Measurements from ENCODE around the gene SMYD3. TPM values are rescaled to one million over a fixed set of nuclear protein-coding genes. Genes with fewer than 3 reads are reported as not detected.
A peak's percentile ranks its signal among the peaks of the same experiment; 100 is the strongest.

The SMYD3 gene
- total RNA-seq, 1 donor from 2014 or later = 23.9 TPM

DNA sequence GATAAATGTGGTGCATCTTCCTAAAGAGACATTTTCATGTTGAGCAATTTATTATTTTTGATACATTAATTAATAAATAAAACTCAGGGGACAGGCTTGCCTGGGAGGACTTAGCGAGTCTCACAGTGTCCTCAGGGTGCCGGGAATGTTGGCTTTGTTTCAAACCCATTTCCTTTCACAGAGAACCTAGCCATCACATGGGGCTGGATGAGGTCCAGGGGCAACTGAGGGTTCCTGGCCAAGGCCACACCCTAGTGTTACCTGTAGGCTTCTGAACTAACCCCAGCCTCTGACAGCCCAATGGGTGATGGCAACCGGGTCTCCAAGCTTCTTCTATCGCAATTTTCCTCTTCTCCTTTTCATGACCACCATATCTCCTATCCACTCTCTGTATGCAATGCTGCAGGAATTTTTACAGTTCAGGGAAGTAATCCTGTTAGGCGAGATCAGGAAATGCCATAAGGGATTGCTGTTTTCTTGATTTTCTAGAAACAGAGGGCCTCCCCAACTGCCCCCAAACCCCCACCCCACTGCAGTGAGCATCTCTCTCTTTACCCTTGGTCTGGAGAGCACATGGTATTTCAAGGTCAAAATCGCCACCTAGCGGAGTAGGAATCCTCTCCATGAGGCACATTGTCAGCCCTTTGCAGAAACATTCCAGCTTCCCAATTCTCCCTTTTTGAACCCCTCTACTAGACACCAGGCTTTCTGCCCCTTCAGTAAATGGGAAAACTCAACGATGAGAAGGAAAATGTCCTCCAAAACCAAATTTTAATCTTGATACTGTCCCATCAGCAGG is 22.1 kb upstream of the SMYD3 start:
- H3K36me3 Mint-ChIP-seq (ENCODE audit: low read depth) = no peaks in the 10 kb centered on the region
- H3K27ac Mint-ChIP-seq = no peak overlapping the region
- no peak overlapping the region for H3K4me3 Mint-ChIP-seq
- intact Hi-C loops (cut with micrococcal nuclease) = no loop called here
- peaks cover 1% of the 10 kb centered on the region for H3K27me3 Mint-ChIP-seq
- H3K9me3 Mint-ChIP-seq = peaks cover 14% of the 10 kb centered on the region
- DNase-seq = no peak
- peaks cover 8% of the 10 kb centered on the region for H3K4me1 Mint-ChIP-seq

DNA sequence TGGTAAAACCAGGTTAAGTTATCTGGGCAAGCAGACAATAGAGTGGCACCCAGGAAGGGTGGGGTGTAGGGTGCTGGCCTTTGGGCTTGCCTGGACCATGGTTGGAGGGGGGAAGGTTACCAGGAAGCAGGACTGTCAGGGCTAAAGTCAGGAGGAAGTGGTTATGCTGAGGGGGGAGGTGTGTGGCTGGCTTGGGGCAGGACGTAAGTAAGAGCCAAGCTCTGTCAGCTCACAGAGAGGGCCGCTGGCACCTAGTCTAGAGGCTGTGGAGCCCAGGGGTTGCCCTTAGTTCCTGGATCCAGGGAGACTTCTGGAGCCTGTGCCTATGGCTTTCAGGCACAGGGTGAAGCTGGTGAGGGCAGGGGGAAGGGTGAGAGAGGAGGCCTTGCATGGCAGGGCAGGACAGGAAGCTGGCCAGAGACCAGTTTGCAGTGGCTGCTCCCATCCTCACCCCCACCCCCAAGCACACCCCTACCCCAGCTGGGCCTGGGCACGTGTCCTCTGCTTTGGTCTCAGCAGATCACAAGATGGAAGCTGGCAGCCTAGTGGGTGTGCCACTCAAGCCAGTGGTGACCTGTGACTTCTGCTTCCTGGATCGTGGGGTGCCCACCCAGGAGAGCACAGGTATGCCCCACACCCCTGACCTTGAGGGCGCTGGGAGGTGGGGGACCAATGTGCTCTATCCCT is 20.5 kb upstream of the SMYD3 start:
- no peaks in the 10 kb centered on the region for H3K36me3 Mint-ChIP-seq (ENCODE audit: low read depth)
- no peak overlapping the region for H3K4me3 Mint-ChIP-seq
- intact Hi-C loops (cut with micrococcal nuclease) = no loop called here
- H3K27ac Mint-ChIP-seq = peak overlapping the region; percentile 70
- H3K9me3 Mint-ChIP-seq = peaks cover 14% of the 10 kb centered on the region
- DNase-seq = no peak
- peaks cover 8% of the 10 kb centered on the region for H3K4me1 Mint-ChIP-seq
- peaks cover 1% of the 10 kb centered on the region for H3K27me3 Mint-ChIP-seq

DNA sequence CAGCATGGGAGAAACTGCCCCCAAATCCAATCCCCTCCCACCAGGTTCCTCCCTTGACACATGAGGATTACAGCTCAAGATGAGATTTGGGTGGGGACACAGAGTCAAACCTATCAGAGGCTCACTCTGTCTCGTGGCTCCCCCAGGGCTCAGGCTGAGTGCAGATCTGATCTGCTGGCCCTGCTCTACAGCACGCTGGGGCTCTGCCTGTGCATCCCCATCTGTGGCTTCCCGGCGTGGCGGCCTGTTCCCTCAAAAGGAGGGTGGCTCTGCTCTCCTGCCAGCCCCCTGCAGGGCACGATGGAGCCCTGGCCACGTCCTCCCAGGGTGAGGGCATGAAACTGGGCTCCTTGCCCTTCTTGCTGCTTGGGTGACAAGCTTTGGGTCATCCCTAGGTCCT is 19.8 kb upstream of the SMYD3 start:
- Mint-ChIP-seq H3K9me3 (peaks cover 14% of the 10 kb centered on the region), H3K27ac (no peak overlapping the region), H3K4me3 (no peak overlapping the region), H3K36me3 (ENCODE audit: low read depth) (no peaks in the 10 kb centered on the region), H3K4me1 (peaks cover 8% of the 10 kb centered on the region), H3K27me3 (no peaks in the 10 kb centered on the region)
- DNase-seq = no peak
- intact Hi-C loops (cut with micrococcal nuclease) = no loop called here

DNA sequence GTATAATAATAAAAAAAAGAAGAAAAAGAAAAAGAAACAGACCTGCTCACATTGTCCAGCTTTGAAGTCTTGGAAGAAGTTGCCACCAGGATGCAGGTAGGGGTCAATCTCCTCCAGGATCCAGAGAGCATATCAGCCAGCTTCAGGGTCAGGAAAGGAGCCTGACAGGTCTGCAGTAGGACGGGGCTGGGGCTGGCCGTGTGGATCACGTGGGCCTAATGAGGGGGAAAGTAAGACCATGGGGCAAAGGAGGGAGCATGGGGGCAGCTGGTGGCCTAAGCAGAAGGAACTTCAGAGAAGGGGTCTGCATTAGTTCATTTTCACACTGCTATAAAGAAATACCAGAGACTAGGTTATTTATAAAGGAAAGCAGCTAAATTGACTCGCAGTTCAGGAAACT is 19.3 kb upstream of the SMYD3 start:
- intact Hi-C loops (cut with micrococcal nuclease) = no loop called here
- Mint-ChIP-seq H3K36me3 (ENCODE audit: low read depth) (no peaks in the 10 kb centered on the region), H3K27me3 (no peaks in the 10 kb centered on the region), H3K4me3 (no peak overlapping the region), H3K27ac (no peak overlapping the region), H3K4me1 (peaks cover 8% of the 10 kb centered on the region), H3K9me3 (peaks cover 14% of the 10 kb centered on the region)
- no peak for DNase-seq

DNA sequence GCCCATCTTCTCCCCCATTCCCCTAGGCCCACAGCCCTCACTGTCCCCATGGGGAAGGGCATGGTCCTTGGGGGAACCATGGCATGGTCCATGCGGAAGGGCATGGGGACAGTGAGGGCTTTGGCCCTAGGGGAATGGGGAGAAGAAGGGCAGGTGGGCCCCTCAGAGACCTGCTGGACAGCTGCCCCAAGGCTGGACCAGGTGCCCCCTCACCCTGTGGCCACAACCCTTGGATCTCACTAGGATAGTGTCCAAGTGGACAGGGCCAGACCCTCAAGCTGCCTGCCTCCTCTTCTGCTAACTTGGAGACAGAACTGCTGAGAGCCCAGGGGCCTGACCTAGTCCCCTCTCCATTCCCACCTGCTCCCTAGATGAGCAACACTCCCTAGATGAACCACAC is 12.4 kb upstream of the SMYD3 start:
- Mint-ChIP-seq H3K4me3 (no peak overlapping the region), H3K27me3 (no peaks in the 10 kb centered on the region), H3K27ac (no peak overlapping the region), H3K9me3 (no peaks in the 10 kb centered on the region), H3K36me3 (ENCODE audit: low read depth) (no peaks in the 10 kb centered on the region), H3K4me1 (peaks cover under 1% of the 10 kb centered on the region)
- DNase-seq = no peak
- intact Hi-C loops (cut with micrococcal nuclease) = no loop called here

DNA sequence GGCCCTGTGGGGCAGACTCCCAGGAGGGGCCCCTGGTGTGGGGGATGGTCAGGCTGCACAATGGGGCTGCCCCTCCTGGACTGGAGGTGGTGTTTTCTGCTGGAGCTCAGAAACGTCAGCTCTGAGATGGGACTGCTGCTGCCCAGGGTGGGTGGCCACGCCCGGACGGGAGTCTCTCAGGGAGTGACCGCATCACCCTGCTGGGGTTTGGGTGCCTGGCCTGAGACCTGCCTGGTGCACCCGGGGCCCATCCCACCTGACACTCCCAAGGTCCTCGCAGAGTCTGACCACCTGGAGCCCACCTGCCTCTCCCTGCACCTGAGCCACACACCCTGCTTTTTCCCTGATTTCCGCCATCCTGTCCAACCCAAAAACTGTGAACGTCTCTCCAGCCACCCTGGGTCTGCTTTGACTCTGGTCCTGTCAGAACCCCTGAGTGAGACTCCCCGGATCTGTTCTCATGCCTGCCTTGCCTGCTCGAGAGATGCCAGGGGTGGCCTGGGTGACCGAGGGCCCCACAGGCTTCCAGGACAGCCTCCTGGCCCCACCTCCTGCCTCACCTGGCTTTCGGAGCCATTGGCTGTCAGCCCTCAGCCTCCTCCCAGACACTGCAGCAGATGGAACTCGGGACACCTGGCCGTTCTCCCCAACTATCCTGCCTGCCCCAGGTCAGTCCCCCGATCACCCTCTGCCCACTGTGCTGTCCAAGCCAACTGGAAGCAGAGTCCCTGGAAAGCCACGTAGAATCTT is 11.6 kb upstream of the SMYD3 start:
- Mint-ChIP-seq H3K4me3 (no peak overlapping the region), H3K27ac (no peak overlapping the region), H3K36me3 (ENCODE audit: low read depth) (no peaks in the 10 kb centered on the region), H3K4me1 (peaks cover 4% of the 10 kb centered on the region), H3K27me3 (no peaks in the 10 kb centered on the region), H3K9me3 (no peaks in the 10 kb centered on the region)
- DNase-seq = no peak
- intact Hi-C loops (cut with micrococcal nuclease) = no loop called here

DNA sequence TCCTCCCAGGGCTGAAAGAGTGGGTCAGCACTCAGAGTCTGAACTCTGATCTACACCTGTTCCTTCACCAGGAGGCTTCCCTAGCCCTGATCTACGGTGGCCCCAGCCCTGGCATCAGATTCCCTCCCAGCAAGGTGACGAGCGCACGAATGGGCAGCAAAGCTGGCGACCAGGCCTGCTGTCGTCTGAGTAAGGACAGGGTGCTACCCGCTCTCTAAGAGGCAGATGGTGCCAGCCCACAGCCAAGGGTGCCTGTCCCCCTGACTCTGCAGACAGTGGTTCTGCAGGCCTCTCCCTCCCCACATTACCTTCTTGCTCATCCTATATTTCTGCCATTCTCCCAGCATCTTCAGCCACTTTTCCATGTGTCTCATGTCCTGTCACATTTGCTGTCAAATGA is 10.3 kb upstream of the SMYD3 start:
- DNase-seq = no peak
- no peaks in the 10 kb centered on the region for H3K36me3 Mint-ChIP-seq (ENCODE audit: low read depth)
- intact Hi-C loops (cut with micrococcal nuclease) = no loop called here
- no peaks in the 10 kb centered on the region for H3K9me3 Mint-ChIP-seq
- H3K27ac Mint-ChIP-seq = no peak overlapping the region
- H3K4me3 Mint-ChIP-seq = no peak overlapping the region
- H3K27me3 Mint-ChIP-seq = no peaks in the 10 kb centered on the region
- peaks cover 4% of the 10 kb centered on the region for H3K4me1 Mint-ChIP-seq

DNA sequence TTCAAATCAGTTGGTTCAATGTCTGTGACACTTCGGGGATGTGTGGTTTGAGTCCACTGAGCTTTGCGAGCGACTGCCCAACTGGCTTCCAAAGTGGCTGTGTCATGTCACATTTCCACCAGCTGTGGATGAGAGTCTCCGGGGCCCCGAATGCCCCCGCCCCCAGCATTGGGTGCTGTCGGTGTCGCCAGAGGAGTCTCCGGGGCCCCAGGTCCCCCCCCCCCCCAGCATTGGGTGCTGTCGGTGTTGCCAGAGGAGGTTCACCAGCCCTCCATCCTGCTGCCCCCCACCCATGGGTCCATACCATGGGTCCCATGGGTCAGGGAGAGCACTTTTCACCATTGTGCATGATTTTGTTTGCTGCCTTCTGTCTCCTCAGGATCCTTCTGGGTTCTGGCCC is 9.0 kb upstream of the SMYD3 start:
- Mint-ChIP-seq H3K36me3 (ENCODE audit: low read depth) (no peaks in the 10 kb centered on the region), H3K4me3 (no peak overlapping the region), H3K4me1 (peaks cover 4% of the 10 kb centered on the region), H3K9me3 (no peaks in the 10 kb centered on the region), H3K27ac (no peak overlapping the region), H3K27me3 (no peaks in the 10 kb centered on the region)
- intact Hi-C loops (cut with micrococcal nuclease) = no loop called here
- no peak for DNase-seq

DNA sequence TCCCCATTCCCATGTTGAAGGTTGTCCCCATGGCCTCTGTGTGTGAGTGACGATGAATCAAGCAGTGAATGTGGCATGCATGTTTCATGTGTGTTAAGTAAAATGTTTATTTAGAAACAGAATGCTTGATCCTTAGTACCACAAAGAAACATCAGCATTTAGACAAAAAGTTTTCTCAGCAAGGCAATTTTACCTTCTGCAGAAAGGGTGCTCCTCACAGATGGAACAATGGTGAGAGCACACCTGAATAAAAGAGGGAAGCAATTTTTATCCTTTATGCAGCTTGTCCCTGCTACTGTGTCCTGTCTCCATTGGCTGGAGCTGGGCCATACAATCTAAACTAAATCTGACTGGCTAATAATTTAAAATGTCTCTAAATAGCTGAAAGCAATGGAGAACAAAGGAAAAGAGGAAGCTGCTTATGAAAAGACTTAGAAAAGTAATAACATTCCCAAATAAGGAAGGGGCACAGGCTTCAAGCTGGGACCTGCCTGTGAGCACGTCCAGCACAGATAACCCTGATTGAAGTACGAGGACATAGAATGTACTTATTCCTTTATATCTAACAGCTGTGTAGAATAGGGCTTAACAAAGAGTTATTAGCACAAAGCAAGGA is 8.4 kb upstream of the SMYD3 start:
- H3K9me3 Mint-ChIP-seq = no peaks in the 10 kb centered on the region
- no peaks in the 10 kb centered on the region for H3K36me3 Mint-ChIP-seq (ENCODE audit: low read depth)
- no peak overlapping the region for H3K27ac Mint-ChIP-seq
- peaks cover 4% of the 10 kb centered on the region for H3K4me1 Mint-ChIP-seq
- no peaks in the 10 kb centered on the region for H3K27me3 Mint-ChIP-seq
- intact Hi-C loops (cut with micrococcal nuclease) = no loop called here
- no peak overlapping the region for H3K4me3 Mint-ChIP-seq
- DNase-seq = no peak

DNA sequence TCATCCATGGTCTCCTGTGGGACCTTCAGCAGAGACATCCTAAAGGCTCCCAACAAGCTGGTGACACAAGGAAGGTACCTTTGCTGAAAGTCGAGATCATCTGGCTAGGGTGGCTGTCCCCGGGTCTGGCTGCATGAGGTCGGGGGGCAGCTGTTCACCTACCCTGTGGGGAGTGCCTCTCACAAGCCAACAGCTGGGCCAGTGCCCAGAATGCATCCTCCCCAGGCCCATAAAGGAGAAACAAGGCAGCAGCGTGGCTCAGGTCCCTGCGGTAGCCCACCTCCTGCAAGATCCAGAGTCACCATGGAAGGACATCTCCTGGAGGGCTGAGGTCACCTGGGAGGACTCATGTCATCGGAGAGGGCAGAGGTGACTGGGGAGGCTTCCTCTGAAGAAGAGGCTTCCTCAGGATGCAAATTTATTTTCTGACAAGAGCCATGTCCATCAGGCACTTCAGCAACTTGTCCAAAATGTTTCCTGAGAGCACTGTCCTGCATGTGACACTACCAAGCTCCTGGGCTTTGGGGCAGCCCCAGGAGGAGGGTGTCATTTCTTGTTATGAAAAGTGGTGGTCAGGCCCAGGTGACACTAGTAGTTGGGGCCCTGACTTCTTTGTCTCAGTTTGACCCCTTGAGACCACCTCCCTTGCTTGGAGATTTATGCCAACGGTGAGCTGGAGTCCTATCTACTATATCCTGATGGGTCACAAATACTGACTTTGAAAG is 6.7 kb upstream of the SMYD3 start:
- no peak for DNase-seq
- intact Hi-C loops (cut with micrococcal nuclease) = no loop called here
- H3K9me3 Mint-ChIP-seq = no peaks in the 10 kb centered on the region
- H3K27me3 Mint-ChIP-seq = no peaks in the 10 kb centered on the region
- no peaks in the 10 kb centered on the region for H3K36me3 Mint-ChIP-seq (ENCODE audit: low read depth)
- no peak overlapping the region for H3K27ac Mint-ChIP-seq
- no peak overlapping the region for H3K4me3 Mint-ChIP-seq
- H3K4me1 Mint-ChIP-seq = peaks cover 4% of the 10 kb centered on the region

DNA sequence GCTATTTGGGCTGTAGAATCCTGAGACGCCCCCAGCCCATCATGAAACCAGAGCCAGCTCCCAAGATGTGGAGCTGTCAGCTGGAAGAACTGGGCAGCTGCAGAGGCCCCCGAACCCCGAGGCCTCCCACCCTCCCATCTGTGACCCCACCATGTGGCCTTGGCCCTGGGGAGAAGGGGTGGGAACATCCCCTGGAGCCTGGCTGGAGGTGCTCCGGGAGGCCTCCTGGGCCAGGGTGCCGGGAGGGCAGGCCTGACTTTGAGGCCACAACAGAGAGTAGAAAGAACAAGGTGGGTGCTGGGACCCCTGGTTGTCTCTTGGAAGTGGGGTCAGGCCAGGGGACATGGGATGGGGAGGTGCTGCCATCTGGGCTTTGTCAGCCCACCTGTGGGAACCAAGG is 6.0 kb upstream of the SMYD3 start:
- no peak for DNase-seq
- intact Hi-C loops (cut with micrococcal nuclease) = no loop called here
- H3K4me3 Mint-ChIP-seq = no peak overlapping the region
- peaks cover 4% of the 10 kb centered on the region for H3K4me1 Mint-ChIP-seq
- no peak overlapping the region for H3K27ac Mint-ChIP-seq
- no peaks in the 10 kb centered on the region for H3K36me3 Mint-ChIP-seq (ENCODE audit: low read depth)
- H3K9me3 Mint-ChIP-seq = no peaks in the 10 kb centered on the region
- no peaks in the 10 kb centered on the region for H3K27me3 Mint-ChIP-seq

DNA sequence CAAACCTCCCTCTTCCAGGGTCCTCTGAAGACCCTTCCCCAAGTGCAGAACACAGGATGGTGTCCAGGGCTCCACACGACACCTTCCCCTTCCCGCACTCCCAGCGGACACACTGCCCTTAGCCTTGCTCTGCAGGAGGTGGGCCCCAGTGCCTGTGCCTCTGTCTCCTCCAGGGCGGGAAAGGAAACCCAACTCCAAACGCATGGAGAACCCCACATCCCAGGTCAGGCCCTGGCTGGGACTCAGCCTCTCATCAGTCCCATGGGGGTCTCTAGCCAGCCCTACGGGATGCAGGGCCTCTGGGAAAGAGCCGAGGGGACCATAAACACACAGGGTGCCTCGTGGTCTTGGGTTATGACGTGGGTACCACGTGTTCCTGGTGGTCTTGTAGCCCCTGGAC is 5.6 kb upstream of the SMYD3 start:
- intact Hi-C loops (cut with micrococcal nuclease) = no loop called here
- H3K4me3 Mint-ChIP-seq = no peak overlapping the region
- no peak for DNase-seq
- peaks cover 8% of the 10 kb centered on the region for H3K4me1 Mint-ChIP-seq
- H3K36me3 Mint-ChIP-seq (ENCODE audit: low read depth) = no peaks in the 10 kb centered on the region
- no peak overlapping the region for H3K27ac Mint-ChIP-seq
- H3K27me3 Mint-ChIP-seq = no peaks in the 10 kb centered on the region
- no peaks in the 10 kb centered on the region for H3K9me3 Mint-ChIP-seq

DNA sequence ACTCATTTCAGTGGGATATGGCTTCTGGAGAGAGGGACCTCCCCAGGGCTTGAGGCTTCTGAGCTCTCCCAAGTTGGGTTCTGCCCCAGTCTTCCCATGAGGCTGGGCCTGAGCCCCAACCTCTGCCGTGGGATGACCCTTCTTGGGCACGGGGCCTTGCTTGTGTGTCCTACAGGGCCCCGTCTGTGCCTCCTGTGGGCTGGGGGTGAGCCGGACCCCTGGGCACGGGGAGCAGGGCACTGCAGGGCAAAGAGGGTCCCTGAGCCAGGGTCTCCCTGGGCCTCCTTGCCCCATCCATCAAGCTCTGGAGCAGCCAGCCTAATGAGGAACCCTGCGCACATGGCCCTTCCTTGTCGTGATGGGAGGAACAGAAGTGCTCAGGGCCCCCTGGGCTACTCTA is 5.2 kb upstream of the SMYD3 start:
- Mint-ChIP-seq H3K4me3 (no peak overlapping the region), H3K4me1 (peaks cover 11% of the 10 kb centered on the region), H3K27me3 (no peaks in the 10 kb centered on the region), H3K27ac (no peak overlapping the region), H3K9me3 (no peaks in the 10 kb centered on the region), H3K36me3 (ENCODE audit: low read depth) (no peaks in the 10 kb centered on the region)
- intact Hi-C loops (cut with micrococcal nuclease) = no loop called here
- DNase-seq = no peak

Measured in activated CD4-positive, alpha-beta T cell treated with anti-CD3 and anti-CD28 coated beads, Interleukin-2, amount 10 ng/mL, durations not matched to agents 24 days and 14 days (primary cell).